AG08396 (cell line): Measurements from ENCODE around the gene AADACL4.
"Not testable (repeated sequence)": the region's sequence is repeated elsewhere in the genome, so short reads cannot be mapped to it uniquely, and the experiment has no call there.

Experiments used
- DNase-seq: peaks from one replicate; pipeline ENCODE4 v3.0.0; 2012; ENCODE audit warnings: low spot score, mixed read lengths

Gene AADACL4

DNA sequence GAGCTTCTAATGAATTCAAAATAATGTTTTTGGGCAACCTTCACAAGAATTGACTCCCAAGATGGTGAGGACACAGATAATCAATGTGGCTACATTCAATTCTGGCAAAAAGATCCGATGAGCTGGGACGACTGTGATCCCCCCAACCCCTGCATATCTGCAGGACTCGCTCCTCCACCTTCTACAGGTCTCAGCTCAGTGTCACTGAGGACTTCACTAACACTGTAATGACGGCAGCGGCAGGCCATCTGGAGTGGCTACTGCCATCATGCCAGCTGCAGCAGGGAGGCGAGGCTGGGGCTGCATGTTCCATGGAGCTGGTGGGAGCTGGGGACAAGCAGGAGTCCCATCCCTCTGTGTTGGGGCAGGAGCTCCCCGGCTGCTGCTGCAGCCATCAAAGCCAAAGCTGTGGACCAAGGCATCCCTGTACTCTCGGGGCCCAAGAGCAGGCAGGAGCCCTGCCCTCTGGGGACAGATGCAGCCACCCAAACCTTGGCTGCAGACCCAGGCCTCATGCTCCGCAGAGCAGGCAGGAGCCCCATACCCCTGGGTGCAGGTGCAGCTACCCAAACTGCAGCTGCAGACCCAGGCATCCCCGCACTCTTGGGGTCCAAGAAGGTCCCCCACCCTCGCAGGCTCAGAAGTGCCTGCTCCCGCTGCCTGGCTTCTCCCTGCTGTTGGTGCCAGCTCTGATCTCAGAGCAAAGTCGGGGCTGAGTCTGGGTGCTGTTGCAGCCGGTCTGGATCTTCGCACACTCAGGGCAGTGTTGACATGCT is 13.7 kb upstream of the AADACL4 start:
- no peak for DNase-seq

DNA sequence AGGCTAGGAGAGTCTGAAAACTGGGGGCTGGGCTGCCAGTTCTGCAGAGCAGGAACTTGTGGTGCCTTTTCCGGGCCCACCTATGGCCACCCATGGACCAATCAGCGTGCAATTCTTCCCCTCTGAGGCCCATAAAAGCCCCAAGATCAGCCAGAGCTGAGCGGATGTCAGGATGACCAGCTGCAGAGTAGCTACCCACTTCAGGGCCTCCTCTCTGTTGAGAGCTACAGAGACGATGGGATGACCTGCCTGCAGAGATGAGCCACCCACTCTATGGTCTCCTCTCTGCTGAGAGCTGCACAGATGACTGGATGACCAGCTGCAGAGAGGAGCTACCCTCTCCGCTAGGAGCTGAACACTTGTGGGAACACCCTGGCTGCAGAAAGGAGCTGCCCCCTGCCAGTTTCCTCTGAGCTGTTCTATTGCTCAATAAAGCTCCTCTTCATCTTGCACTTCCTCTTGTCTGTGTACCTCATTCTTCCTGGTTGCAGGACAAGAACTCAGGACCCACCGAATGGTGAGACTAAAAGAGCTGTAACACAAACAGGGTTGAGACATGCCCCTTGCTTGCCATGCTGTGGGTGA is 12.8 kb upstream of the AADACL4 start:
- DNase-seq: no peak

DNA sequence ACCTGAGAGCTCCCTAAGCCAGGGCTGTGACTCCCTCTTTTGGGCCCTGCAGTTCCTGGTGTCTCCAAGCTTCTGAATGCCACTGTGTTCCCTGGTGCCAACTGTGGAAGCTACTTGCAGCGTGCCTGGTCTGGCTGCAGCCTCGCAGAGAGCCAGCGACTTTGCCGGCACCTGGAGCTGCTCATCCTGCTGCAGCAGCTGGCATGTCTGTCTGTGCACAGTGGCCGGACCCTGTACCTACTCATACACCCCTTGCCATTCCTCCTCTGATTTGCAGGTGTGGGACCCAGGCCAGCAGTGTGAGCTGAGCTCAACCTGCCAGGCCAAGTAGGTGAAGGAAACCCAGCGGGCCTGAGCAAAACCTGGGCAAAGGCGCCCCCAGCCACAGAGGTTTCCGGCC is 12.3 kb upstream of the AADACL4 start:
- no peak for DNase-seq

DNA sequence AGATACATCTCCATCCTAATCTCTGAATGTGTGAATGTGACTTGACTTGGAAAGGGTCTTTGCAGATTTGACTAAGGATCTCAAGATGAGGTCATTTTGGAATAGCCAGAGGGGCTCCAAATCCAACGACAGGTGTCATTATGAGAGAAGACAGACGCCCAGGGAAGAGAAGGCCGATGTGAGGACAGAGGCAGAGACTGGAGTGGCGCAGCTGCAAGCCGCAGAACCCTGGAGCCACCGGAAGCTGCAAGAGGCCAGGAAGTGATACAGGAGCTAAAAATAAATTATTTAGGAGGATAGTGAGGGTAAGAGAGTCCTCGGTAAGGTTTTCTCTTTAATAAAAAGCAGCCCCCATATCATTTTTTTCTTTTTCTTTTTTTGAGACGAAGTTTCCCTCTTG is 9.7 kb upstream of the AADACL4 start:
- no peak for DNase-seq

DNA sequence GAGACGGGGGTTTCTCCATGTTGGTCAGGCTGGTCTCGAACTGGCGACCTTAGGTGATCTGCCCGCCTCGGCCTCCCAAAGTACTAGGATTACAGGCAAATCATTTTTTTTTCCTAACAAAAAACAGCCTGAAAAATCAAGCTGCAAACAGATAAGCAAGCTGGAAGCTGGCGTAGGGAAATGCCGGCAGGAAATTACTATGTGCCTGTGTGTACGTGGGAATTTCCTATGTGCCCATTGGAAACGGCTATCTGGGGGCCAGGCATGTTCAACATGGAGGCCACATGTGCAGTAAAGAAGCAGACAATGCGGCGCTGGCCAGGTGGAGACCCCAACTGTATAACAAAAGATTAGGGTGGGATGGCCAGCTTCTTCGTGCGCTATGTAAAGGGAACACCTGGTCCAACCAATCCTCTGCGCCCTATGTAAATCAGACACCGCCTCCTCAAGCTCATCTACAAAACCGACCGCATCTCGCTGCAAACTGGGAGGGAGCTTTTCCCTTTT is 9.1 kb upstream of the AADACL4 start:
- DNase-seq: no peak

DNA sequence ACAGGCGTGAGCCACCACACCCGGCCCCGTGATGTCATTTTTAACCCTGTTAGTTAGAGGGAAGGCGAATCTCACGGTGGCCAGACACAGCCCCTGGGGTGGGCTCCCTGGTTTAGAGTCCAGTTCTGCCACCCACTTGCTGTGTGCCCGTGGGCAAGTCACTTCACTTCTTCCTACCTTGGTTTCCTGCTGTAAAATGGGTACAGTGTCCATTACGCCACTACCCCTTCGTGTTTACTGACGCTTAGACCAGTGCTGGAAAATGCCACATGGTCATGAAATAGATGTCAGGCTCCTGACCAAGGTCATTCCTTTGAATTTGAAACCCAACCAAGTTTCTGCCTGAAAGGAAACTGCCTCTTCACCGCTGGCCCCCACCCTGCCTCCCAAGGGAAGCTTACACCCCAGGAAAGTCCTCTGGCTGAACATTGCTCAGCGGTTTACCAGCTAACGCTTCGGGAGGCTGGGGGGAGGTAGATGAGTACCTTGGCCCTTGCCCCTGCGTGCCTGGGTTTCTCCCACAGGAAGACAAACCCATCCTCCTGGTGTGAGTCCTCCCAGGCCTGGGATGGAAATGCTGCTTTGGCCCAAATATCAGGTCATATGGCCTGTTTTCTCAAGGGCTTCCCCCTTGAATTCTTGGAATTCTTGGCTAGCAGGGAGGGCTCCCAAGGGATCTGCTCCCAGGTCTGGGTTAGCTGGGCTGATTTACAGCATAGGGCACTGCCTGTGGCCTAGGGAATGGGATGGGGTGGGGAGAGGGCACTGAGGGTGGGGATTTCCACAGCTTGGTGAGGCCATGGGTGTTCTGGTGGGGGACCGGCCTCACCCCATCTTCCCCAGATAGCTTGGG is 7.6 kb upstream of the AADACL4 start:
- no peak for DNase-seq

DNA sequence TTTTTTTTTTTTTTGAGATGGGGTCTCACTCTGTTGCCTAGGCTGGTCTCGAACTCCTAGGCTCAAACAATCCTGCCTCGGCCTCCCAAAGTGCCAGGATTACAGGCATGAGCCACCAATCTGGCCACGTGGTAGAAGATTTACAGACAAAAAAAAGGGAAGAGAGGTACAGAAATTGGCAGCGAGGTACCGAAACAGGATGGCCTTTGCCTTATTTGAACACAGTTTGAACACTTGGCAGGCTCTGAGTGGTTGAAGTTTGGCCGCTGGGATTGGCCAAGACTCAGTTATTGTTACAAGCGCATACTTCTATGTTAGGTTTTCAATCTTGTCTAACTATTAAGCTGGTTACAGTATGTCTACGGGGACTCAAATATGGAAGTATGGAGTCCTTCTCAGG is 6.2 kb upstream of the AADACL4 start:
- DNase-seq: no peak

DNA sequence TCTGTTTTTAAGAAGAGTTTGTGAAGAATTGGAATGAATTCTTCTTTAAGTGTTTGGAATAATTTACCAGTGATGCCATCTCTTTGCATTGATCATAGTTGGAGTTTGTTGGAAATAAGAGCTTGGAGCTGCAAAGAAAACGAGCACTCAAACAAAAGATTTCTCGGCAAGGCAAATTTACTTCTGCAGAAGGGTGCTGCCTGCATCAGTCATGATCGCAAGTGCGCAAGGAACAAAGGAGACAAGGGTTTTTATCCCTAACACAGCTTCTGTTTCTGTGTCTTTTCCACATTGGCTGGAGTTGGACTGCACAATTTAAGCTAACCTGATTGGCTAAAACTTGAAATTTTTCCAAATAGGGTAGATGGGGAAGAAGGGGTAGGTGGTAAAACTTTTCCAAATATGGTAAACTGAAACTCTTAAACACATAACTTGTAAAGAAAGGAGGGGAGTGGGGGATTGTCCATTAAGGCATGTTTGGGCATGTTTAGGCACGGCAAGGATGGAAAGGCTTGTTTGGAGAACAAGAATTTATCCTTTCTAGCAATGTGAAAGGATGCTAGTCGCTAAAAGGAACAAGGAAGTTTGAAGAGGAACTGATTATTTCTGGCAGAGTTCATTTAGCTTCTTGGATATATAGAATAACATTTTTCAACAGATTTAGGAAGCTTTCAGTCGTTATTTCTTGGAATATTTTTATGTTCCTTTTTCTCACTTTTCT is 3.5 kb upstream of the AADACL4 start:
- no peak for DNase-seq

DNA sequence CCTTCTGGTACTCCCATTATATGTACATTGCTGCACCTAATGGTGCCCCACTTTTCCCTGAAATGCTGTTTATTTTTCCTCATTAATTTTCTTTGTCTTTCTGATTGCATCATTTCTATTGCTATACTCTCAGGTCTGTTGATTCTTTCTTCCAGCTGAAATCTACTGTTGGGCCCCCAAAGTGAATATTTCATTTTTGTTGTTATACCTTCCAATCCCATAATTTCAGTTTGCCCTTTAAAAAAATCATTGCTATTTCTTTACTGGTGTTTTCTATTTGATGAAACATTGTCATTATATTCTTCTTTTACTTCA is 3.0 kb upstream of the AADACL4 start:
- DNase-seq: no peak

DNA sequence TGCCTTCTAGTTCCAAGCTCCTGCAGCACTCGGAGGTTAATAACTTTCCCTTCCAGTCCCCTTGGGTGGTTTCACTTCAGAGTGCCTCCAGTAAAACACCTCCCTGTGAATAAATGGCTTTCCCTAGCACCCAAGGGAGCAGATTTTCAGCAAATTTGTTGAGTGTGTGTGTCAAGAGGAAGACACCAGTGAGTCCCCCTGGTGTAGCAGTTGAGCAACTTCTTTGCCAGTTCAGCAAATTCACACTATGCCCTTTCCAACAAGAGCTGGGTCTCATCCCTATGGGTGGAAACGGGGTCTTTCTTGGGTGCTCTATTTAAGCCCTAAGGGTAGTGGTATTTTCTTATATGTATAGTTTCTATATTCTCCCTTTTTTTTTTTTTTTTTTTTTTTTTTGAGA is 806 bp upstream of the AADACL4 start:
- DNase-seq: no peak

DNA sequence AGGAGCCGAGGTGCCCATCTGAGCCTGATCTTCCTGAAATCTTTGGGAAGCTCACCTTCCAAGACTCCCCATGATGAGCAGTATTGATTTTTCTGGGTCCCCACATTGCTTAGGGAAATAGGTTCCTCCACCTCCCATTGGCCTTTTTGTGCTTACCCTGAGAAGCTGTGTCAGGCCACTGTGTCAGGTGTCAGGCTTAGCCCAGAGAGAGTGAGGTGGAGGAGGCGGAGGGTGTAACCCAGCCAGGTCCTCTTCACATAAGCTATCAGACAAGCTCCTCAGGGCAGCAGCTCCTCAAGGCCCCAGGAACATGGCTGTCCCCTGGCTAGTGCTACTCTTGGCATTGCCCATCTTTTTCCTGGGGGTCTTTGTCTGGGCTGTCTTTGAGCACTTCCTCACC is 352 bp downstream of the AADACL4 start:
- DNase-seq: no peak

DNA sequence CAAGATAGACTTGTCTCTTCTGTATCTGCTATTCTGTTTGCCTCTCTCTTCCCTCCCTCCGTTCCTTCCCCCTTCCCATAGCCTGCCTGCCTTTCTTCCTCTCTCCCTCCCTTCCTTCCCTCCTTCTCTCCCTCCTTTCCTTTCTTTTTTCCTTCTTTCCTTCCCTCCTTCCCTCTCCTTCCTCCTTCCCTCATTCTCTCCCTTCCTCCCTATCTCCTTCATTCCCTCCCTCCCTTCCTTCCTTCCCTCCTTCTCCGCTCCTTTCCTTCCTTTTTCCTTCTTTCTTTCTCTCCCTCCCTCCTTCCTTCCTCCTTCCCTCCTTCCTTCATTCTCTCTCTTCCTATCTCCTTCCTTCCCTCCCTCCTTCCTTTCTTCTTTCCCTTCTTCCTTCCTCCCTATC is 944 bp downstream of the AADACL4 start:
- no peak for DNase-seq

DNA sequence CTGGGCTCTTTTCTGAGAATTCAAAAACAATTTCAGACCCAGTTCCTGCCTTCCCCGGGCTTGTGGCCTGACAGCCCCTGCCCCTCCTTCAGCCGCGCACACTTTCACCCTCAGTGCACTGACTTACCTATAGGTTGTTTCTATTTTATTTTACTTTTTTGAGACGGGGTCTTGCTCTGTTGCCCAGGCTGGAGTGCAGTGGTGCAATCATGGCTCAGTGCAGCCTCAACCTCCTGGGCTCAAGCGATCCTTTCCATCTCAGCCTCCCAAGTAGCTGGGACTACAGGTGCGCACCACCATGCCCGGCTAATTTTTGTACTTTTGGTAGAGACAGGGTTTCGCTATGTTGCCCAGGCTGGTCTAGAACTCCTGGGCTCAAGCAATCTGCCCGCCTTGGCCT is 1.5 kb downstream of the AADACL4 start:
- DNase-seq: not testable (repeated sequence)

DNA sequence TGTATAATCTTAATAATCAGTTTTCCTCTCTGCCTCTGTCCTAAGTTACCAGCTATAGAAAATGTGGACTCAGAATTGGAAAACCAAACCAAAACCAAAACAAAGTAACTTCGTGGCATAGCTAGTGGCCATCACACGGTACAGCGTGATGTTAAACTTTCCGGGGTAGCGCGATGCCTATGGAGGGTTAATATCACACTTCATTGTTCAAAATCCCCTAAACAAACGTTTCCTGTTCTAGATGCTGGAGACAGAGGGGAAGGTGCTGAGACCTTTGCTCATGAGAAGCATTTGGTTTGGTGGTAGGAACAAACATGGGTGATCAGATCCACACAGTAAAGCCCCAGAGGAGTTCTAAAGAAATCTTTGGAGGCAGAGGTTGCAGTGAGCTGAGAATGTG is 4.9 kb downstream of the AADACL4 start:
- no peak for DNase-seq

DNA sequence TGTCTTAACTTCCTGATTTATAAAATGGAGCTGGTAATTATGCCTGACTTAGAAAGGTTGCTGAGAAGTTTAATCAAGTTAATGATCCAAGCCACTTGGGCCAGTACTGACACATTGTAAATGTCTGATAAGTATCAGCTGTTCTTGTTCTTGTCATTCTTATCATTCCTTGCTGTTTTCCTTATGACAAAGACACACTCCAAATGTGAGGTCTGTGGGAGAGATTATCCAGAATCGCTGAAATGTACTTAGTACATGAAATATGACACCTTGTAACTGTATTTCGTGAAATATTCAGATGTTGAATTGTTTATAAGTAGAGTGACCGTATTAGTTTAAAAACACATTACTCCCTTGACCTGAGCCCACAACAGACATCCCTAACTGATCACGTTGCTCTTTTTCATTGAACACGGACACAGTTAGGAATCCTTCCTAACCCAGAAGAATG is 6.1 kb downstream of the AADACL4 start:
- DNase-seq: peak; percentile 24

DNA sequence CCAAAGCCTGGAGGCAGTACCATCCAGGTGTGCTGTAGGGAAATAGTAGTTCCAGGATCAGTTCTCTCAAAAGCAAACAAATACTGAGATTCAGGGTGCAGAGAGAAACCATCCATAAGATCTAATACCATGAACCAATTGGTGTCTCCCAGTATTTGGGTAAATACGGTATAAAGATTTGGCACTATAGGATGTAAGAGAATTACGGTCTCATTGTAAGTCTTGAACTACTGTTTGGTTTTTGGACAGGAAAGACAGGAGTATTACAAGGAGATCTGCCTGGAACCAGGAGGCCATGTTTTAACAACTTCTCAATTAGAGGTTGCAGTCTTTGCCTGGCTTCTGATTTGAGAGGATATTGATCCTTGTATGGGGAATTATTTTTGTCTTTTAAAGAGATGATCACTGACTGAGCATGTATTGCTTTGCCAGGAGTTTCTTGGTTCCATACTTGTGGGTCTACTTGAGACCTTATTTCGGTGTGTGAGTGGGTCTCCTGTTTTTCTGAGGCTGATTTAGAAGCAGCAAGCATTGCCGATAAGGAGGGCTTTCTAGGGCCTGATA is 10.2 kb downstream of the AADACL4 start:
- no peak for DNase-seq

DNA sequence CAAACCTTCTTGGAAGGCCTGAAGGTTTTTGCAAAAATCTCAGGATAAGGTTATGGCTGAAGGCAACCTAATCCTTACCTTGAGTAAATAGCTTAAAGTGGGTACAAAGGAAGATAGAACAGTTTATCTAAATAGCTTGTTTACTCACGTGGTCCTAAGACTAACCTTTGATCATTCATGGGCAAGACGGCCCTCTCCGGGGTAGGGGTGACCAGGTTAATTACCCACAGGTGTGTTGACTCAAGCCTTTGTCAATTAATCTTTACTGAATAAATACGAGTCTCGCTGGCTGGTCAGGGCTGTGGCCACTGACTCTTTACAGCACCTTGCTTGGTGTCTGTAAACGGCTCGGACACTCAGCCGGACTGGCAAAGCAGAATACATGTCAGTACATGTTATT is 10.8 kb downstream of the AADACL4 start:
- no peak for DNase-seq

DNA sequence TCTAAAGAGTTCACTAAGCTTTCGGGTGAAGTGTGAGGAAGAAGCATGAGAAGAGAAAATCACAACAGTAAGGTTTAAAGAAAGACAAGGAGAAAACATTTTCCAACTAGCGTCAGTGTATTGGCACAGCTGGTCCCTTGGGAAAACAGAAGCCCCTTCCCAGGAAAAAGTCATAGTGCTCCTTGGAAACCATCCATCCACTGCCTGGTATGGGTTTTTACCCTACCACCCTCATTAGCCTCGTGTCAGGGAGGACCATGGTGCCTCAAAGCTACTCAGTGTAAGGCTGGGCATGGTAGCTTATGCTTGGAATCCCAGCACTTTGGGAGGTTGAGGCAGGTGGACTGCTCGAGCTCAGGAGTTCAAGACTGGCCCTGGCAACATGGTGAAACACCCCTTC is 12.7 kb downstream of the AADACL4 start:
- no peak for DNase-seq

DNA sequence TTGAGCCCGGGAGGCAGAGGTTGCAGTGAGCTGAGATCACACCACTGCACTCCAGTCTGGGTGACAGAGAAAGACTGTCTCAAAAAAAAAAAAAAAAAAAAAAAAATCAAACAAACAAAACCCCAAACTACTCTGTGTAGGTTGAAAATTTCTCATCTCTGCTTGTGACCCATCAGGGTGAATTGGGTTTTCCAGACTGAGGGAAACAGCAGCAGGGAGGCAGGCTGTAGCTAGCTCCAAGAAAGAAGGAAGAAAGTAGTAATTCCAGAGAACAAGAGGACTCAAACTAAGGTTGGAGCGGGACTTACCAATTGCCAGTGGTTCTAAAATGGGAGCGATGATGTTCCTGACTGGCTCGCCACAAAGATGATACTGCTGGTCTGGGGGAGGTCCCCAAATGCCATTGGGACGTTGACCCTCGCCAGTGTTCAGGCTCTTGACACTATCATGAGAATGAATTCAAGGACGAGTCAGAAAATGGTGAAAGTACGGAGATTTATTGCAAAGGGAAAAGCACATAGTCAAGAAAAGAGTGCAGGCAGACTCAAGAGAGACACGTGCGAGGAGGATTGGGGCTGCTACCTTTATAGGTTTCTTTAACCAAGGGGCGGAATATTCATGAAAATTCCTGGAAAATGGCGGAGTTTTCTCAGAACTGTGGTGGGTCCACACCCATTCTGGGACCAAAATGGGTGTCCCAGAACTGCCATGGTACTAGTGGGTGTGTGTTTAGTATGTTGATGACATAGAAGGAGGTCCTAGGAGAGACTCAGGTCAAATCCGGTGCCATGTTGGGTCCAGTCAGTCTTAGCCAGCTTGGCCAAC is 13.4 kb downstream of the AADACL4 start:
- DNase-seq: no peak

DNA sequence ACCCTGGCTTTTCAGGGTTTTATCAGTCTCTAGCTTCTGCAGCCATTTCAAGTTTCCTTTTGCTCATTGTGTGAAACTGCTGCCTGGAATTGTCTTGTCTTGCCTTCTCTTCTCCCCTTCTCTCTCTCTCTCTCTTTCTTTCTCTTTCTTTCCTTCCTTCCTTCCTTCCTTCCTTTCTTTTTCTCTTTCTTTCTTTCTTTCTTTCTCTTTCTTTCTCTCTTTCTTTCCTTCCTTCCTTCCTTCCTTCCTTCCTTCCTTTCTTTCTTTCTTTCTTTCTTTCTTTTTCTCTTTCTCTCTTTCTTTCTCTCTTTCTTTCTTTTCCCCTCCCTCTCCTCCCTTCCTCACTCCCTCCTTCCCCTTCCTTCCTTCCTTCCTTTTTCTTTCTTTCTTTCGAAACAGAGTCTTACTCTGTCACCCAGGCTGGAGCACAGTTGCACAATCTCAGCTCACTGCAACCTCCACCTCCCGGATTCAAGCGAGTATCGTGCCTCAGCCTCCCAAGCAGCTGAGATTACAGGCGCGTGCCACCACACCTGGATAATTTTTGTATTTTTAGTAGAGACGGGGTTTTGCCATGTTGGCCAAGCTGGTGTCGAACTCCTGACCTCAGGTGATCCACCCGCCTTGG is 14.1 kb downstream of the AADACL4 start:
- DNase-seq: not testable (repeated sequence)
